GM12874 (cell line): ENCODE data around the gene MYZAP.
A peak's percentile ranks its signal among the peaks of the same experiment; 100 is the strongest.

Source experiments
- CTCF ChIP-seq: IDR thresholded peaks from 2 replicates; pipeline ENCODE4 v1.5.1; 2011; ENCODE audit warnings: low read depth, mild to moderate bottlenecking, control low read depth, low read length, moderate library complexity; ENCODE audit not compliant: insufficient read depth

MYZAP gene

GRCh38 chr15:57720867-57721266 lies 129.2 kb downstream of the MYZAP start:
- TF ChIP-seq CTCF = no peak

GRCh38 chr15:57726411-57726810 lies 134.7 kb downstream of the MYZAP start:
- TF ChIP-seq CTCF = no peak

- TF ChIP-seq CTCF = no peak
Measured at GRCh38 chr15:57727031-57727430, 135.3 kb downstream of the MYZAP start.

GRCh38 chr15:57728436-57728835 lies 136.7 kb downstream of the MYZAP start:
- no peak for TF ChIP-seq CTCF

- TF ChIP-seq CTCF = no peak
Measured at GRCh38 chr15:57730876-57731275, 139.2 kb downstream of the MYZAP start.

- no peak for TF ChIP-seq CTCF
Measured at GRCh38 chr15:57731530-57732103, 139.9 kb downstream of the MYZAP start.

GRCh38 chr15:57732526-57733331 lies 141.0 kb downstream of the MYZAP start:
- TF ChIP-seq CTCF = peak; percentile 78
